ENCODE measurements around the gene RAB3GAP2. TPM values are rescaled to one million over a fixed set of nuclear protein-coding genes. Genes with fewer than 3 reads are reported as not detected.
A peak's percentile ranks its signal among the peaks of the same experiment; 100 is the strongest.

RAB3GAP2 gene
- total and polyA plus RNA-seq, 12 donors = 5.7 to 35.8 (median 27.6) TPM

DNA sequence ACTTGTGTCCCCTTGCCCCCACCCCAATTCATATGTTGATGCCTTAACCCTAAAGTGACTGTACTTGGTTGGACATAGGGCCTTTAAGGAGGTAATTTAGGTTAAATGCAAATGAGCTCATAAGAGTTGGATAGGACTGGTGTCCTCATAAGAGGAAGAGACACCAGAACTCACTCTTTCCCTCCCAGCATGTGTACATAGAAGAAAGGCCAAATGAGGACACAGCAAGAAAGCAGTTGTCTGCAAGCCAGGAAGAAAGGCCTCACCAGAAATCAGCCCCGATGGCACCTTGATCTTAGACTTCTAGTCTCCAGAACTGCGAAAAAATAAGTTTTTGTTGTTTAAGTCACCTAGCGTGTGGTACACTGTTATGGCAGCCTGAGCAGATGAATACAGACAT is 45.5 kb downstream of the RAB3GAP2 start:
- TF ChIP-seq, protein P1, sequence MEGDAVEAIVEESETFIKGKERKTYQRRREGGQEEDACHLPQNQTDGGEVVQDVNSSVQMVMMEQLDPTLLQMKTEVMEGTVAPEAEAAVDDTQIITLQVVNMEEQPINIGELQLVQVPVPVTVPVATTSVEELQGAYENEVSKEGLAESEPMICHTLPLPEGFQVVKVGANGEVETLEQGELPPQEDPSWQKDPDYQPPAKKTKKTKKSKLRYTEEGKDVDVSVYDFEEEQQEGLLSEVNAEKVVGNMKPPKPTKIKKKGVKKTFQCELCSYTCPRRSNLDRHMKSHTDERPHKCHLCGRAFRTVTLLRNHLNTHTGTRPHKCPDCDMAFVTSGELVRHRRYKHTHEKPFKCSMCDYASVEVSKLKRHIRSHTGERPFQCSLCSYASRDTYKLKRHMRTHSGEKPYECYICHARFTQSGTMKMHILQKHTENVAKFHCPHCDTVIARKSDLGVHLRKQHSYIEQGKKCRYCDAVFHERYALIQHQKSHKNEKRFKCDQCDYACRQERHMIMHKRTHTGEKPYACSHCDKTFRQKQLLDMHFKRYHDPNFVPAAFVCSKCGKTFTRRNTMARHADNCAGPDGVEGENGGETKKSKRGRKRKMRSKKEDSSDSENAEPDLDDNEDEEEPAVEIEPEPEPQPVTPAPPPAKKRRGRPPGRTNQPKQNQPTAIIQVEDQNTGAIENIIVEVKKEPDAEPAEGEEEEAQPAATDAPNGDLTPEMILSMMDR (IDR thresholded peaks at IDR 0.05) = no peak
- Histone ChIP-seq H3K27ac (no peak overlapping the region), H3K9me3 (no peaks in the 10 kb centered on the region), H3K36me3 (peaks cover 0 to 47% (median 0%) of the 10 kb centered on the region in 9 donors), H3K4me1 (peaks cover 0 to 27% (median 14%) of the 10 kb centered on the region in 9 donors), H3K4me3 (no peak overlapping the region), H3K27me3 (no peaks in the 10 kb centered on the region)
- ATAC-seq (peak in 1 of 8 donors; percentile 39), DNase-seq (no peak)
- intact Hi-C loops (cut with DNase I) = loop anchor here in 1 of 10 donors (5.0 kb wide), 1 partner anchor 46 kb away; the partner anchor contains the start of gene RAB3GAP2
- 84 to 85% methylated on average over 3 of the region's 3 CpGs for WGBS, 2 donors

DNA sequence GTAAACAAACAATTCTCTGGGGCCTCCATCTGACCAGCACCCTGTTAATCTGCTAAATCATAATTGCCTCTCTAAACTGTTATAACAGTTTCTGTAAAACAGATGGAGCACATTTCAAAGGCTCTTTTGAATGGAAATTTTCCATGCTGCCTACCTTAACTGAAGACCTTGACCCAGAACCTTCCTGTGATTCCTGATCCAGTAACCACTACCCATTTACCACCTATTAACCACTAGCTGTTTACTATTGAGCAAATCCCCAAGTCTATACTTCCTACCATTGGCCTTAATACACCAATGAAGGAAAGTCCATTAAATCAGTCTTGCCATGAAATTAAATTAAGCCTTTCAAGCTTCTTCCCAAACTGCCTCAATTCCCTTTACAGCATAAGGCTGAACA is 46.3 kb downstream of the RAB3GAP2 start:
- H3K4me3 ChIP-seq = no peak overlapping the region
- no peaks in the 10 kb centered on the region for H3K9me3 ChIP-seq
- TF ChIP-seq, protein P1 (IDR thresholded peaks at IDR 0.05) = no peak
- peaks cover 0 to 39% (median 0%) of the 10 kb centered on the region in 9 donors for H3K36me3 ChIP-seq
- intact Hi-C loops (cut with DNase I) = loop anchor here in 1 of 10 donors (5.0 kb wide), 1 partner anchor 46 kb away; the partner anchor contains the start of gene RAB3GAP2
- peaks cover 0 to 27% (median 14%) of the 10 kb centered on the region in 9 donors for H3K4me1 ChIP-seq
- H3K27me3 ChIP-seq = no peaks in the 10 kb centered on the region
- ATAC-seq = no peak
- no peak overlapping the region for H3K27ac ChIP-seq
- DNase-seq = no peak

DNA sequence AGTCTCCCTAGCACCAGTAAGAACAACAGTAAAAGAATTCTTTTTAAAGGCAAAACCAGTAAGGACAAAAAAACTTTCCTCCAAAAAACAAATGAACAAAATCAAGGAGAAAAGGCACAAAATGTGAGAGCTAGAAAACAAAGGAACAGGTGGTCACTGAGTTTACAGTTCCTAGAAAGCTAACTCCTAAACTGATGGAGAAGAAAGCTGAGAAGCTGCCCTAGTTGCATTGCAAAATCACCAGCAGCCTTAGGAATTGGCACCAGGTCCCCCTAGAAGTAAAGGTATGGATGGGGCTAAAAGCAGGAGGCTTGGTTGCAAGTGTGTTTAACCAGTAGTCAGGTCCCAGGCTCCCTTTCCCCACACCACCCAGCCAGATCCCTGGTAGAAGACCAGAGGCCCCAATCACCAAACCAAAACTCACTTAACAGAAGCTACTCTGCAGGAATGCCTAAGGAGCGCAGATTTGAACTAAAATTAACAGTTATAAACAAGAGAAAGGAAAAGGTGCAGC is 47.6 kb downstream of the RAB3GAP2 start:
- WGBS, 2 donors = 91 to 95% methylated on average over 1 of the region's 1 CpG
- TF ChIP-seq, protein P1 (IDR thresholded peaks at IDR 0.05) = no peak
- Histone ChIP-seq H3K27ac (peak overlapping the region in 1 of 10 donors; percentile 11), H3K9me3 (no peaks in the 10 kb centered on the region), H3K4me1 (peaks cover 0 to 27% (median 16%) of the 10 kb centered on the region in 9 donors), H3K4me3 (no peak overlapping the region), H3K36me3 (peaks cover 0 to 26% (median 0%) of the 10 kb centered on the region in 9 donors), H3K27me3 (no peaks in the 10 kb centered on the region)
- intact Hi-C loops (cut with DNase I) = loop anchor here in 1 of 10 donors (5.0 kb wide), 1 partner anchor 48 kb away; the partner anchor contains the start of gene RAB3GAP2
- ATAC-seq = no peak
- DNase-seq = no peak

GRCh38 chr1:220224033-220224432 is 48.2 kb downstream of the RAB3GAP2 start:
- intact Hi-C loops (cut with DNase I) = no loop called here
- TF ChIP-seq, protein P1 (IDR thresholded peaks at IDR 0.05) = no peak

More at GRCh38 chr1:220224033-220224432, 48.2 kb downstream of the RAB3GAP2 start:
- 96% methylated on average over 2 of the region's 2 CpGs for WGBS, 2 donors
- H3K9me3 ChIP-seq = no peaks in the 10 kb centered on the region
- H3K4me3 ChIP-seq = no peak overlapping the region
- no peaks in the 10 kb centered on the region for H3K27me3 ChIP-seq
- peaks cover 0 to 23% (median 0%) of the 10 kb centered on the region in 9 donors for H3K36me3 ChIP-seq
- ATAC-seq (no peak), DNase-seq (no peak)
- peaks cover 0 to 31% (median 19%) of the 10 kb centered on the region in 9 donors for H3K4me1 ChIP-seq
- no peak overlapping the region for H3K27ac ChIP-seq
